Lower lobe of right lung (tissue), 2 donors: ENCODE results near the gene COL4A2. TPM values are rescaled to one million over a fixed set of nuclear protein-coding genes. Genes with fewer than 3 reads are reported as not detected.

ENCODE experiments used
- ATAC-seq, 2 donors: fragments of 200-7000 bp; cut with Tn5 transposase; one replicate each; pipeline ENCODE4 v1.9.1; 2020 to 2022; ENCODE audit warnings: mild to moderate bottlenecking in 2 of 2, moderate library complexity in 2 of 2
- DNase-seq: peaks from one replicate; pipeline ENCODE4 v3.0.0-alpha.2; 2020
- H3K27ac ChIP-seq: fragments of 200-600 bp; one replicate; pipeline ENCODE4 v1.8.0; 2022
- H3K27me3 ChIP-seq: fragments of 200-600 bp; one replicate; pipeline ENCODE4 v1.8.0; 2022; ENCODE audit warnings: low read depth
- H3K36me3 ChIP-seq: fragments of 200-600 bp; one replicate; pipeline ENCODE4 v1.8.0; 2022; ENCODE audit warnings: mild to moderate bottlenecking
- H3K4me1 ChIP-seq: fragments of 200-600 bp; one replicate; pipeline ENCODE4 v1.8.0; 2022
- H3K4me3 ChIP-seq: fragments of 200-600 bp; one replicate; pipeline ENCODE4 v1.8.0; 2022; ENCODE audit warnings: mild to moderate bottlenecking
- H3K9me3 ChIP-seq: fragments of 200-600 bp; one replicate; pipeline ENCODE4 v1.8.0; 2022
- intact Hi-C: fragments of 100-400 bp; cut with DNase I; formaldehyde crosslinking; loops from one replicate; pipeline ENCODE4 v1.11.0; 2022
- total RNA-seq: library from RNA; stranded (reverse); fragmentation: NEBNext Ultra II Directional; extraction: Animal tissue kit (Norgen Biotek cat#: 25700); gene quantifications from one replicate; pipeline ENCODE4 v1.2.1, GENCODE V29; 2021
- TF ChIP-seq, protein P1 (sequence below): fragments of 200-600 bp; IDR thresholded peaks from one replicate; pipeline ENCODE4 v1.8.0; 2022; ENCODE audit warnings: antibody characterized with exemption, mild to moderate bottlenecking
- donor health status: DM: no; HTN: yes; CAD: no; lungs with severe emphysema.

Gene COL4A2
- total RNA-seq, 1 donor from 2014 or later = 185 TPM

DNA sequence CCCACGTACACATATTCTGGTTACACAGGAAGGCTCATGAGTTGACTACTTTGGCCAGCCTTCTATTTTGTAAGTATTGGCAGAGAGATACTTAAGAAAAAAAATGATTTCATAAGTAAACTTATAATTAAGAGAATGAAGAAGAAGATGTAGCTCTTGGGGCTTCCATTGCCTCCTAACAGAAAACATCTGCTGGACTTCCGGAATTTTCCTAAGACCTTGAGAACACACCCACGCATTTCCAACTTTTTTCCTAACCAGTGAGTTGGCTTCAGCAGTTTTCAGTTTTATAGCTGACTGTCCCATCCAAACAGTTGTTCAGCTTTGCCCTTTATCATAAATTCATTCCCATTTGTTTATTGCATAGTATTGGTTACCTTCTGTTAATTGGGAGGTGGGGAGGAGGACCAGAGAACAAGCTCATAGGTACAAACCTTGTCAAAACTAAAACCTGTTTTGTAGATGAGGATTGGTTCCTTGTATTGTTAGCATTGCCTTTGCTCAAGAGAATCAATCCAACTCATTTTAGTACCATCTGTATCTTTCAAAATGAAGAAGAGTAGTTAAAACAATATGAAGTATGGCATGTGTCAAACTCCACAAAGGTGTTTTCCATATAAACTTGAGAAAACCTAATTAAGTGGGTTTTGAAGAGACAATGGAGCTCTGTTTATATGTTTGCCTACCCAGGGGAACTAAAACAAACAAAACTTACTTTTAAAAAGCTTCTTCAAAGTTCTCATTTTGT is 93.9 kb downstream of the COL4A2 start:
- Histone ChIP-seq H3K4me3 (no peak overlapping the region), H3K4me1 (peaks cover 30% of the 10 kb centered on the region), H3K27me3 (no peaks in the 10 kb centered on the region), H3K27ac (no peak overlapping the region), H3K9me3 (no peaks in the 10 kb centered on the region), H3K36me3 (no peaks in the 10 kb centered on the region)
- TF ChIP-seq, protein P1, sequence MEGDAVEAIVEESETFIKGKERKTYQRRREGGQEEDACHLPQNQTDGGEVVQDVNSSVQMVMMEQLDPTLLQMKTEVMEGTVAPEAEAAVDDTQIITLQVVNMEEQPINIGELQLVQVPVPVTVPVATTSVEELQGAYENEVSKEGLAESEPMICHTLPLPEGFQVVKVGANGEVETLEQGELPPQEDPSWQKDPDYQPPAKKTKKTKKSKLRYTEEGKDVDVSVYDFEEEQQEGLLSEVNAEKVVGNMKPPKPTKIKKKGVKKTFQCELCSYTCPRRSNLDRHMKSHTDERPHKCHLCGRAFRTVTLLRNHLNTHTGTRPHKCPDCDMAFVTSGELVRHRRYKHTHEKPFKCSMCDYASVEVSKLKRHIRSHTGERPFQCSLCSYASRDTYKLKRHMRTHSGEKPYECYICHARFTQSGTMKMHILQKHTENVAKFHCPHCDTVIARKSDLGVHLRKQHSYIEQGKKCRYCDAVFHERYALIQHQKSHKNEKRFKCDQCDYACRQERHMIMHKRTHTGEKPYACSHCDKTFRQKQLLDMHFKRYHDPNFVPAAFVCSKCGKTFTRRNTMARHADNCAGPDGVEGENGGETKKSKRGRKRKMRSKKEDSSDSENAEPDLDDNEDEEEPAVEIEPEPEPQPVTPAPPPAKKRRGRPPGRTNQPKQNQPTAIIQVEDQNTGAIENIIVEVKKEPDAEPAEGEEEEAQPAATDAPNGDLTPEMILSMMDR = no peak
- intact Hi-C loops = no loop called here
- DNase-seq (no peak), ATAC-seq (no peak)

DNA sequence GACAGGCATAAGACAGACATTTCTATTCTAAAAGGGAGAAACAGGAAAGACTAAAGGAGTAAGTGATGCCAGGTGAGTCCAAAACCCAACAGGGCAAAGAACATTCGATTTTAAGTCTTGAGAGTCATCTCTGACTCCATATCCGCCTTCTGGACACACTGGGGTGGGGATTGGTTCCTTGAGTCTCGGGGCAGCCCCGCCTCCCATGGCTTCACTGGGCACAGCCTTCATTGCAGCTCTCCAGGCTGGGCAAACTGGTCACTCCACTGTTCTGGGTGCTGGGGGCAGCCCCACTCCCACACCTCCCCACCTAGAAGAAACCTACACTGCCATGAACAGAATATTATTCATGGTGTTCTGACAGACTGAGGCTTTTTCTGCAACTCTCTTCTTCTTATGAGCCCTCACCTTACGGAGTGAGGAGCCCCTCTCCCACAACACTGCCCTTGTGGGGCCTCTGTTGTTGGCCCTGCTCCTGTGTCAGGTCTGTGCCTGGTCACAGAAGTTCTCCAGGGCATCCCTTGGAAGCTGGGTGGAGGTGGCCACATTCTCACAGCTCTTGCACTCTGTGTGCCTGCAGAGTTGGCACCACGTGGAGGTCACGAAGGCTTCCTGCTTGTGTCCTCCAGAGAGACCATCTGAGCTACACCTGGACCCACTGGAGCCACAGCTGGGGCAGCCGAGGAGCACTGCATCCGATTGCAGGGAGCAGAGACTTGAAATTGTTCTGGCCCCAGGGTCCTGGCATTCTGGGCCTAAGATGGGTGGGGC is 95.4 kb downstream of the COL4A2 start:
- intact Hi-C loops = no loop called here
- ATAC-seq (no peak), DNase-seq (no peak)
- Histone ChIP-seq H3K4me1 (peaks cover 32% of the 10 kb centered on the region), H3K36me3 (no peaks in the 10 kb centered on the region), H3K27ac (peak overlapping the region; percentile 1), H3K9me3 (no peaks in the 10 kb centered on the region), H3K4me3 (no peak overlapping the region), H3K27me3 (peaks cover 6% of the 10 kb centered on the region)
- TF ChIP-seq, protein P1 = no peak

DNA sequence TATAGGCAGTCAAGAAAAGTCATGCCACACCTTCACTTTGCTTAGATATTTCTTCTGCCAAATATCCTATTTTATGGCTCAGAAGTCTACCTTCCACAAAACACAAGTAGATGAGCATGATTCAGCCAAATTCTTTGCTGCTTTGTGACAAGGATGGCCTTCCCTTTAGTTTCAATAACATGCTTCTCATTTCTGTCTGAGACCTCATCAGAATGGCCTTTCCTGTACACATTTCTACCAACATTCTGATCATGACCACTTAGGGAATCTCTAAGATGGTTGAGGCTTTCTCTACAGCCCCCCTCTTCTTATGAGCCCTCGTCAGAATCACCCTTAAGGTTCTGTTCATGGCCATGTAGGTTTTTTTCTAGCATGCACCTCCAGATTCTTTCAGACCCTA is 96.2 kb downstream of the COL4A2 start:
- TF ChIP-seq, protein P1 = no peak
- Histone ChIP-seq H3K27ac (no peak overlapping the region), H3K4me1 (peaks cover 32% of the 10 kb centered on the region), H3K9me3 (no peaks in the 10 kb centered on the region), H3K36me3 (no peaks in the 10 kb centered on the region), H3K27me3 (peaks cover 6% of the 10 kb centered on the region), H3K4me3 (no peak overlapping the region)
- intact Hi-C loops = no loop called here
- DNase-seq (no peak), ATAC-seq (no peak)

DNA sequence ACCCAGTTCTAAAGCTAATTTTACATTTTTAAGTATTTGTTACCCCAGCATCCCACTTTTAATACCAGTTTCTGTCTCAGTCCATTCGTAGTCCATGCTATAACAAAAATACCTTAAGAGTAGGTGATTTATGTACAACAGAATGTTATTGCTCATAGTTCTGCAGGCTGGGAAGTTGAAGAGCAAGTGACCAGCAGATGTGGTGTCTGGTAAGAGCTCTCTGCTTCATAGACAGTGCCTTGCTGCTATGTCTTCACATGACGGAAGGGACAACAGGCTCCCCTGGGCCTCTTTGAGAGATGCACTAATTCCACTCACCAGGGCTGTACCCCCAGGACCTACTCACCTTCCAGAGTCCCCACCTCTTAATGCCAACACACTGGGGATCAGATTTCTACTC is 96.6 kb downstream of the COL4A2 start:
- Histone ChIP-seq H3K27me3 (peaks cover 6% of the 10 kb centered on the region), H3K9me3 (no peaks in the 10 kb centered on the region), H3K4me3 (no peak overlapping the region), H3K27ac (no peak overlapping the region), H3K36me3 (no peaks in the 10 kb centered on the region), H3K4me1 (peaks cover 31% of the 10 kb centered on the region)
- intact Hi-C loops = no loop called here
- no peak for ATAC-seq
- TF ChIP-seq, protein P1 = no peak
- no peak for DNase-seq

DNA sequence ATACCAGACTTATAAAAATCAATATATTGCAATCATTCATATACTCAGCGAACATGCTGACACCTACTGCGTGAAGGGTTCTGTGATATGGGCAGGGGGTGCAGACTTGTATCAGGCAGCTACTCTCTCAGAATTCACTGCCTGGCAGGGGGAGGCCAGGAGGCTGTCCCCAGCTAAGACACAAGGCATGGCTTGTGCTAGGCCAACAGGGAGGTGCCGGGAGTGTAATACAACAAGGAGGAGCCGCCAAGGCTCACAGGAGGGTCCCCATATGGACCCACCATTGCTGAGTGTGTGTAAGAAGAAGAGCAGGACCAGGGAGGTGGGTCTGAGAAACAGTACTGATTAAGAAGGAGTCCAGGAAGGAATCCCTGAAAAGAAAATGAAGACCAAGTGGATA is 97.2 kb downstream of the COL4A2 start:
- peaks cover 28% of the 10 kb centered on the region for H3K4me1 ChIP-seq

More for the DNA sequence above, 97.2 kb downstream of the COL4A2 start:
- Histone ChIP-seq H3K36me3 (no peaks in the 10 kb centered on the region), H3K27ac (no peak overlapping the region), H3K9me3 (no peaks in the 10 kb centered on the region), H3K27me3 (peaks cover 6% of the 10 kb centered on the region), H3K4me3 (no peak overlapping the region)
- DNase-seq = no peak
- intact Hi-C loops = no loop called here
- ATAC-seq = no peak
- TF ChIP-seq, protein P1 = no peak
